Measurements from ENCODE around the gene LRIT2. TPM values are rescaled to one million over a fixed set of nuclear protein-coding genes. Genes with fewer than 3 reads are reported as not detected.

LRIT2 gene
- polyA plus RNA-seq, 3 donors: not detected

GRCh38 chr10:84230359-84230758, 5.0 kb upstream of the LRIT2 start:
- Mint-ChIP-seq H3K27ac (no peak overlapping the region), H3K36me3 (no peaks in the 10 kb centered on the region), H3K4me1 (no peaks in the 10 kb centered on the region), H3K4me3 (no peak overlapping the region), H3K27me3 (ENCODE audit: low read depth in 3 of 3) (peaks cover 2 to 7% (median 5%) of the 10 kb centered on the region in 3 donors), H3K9me3 (peaks cover 0 to 7% (median 0%) of the 10 kb centered on the region in 7 donors)
- no peak overlapping the region for H3K4me3 ChIP-seq (replicated peaks in 1 of 3; ENCODE audit: low read depth in 2 of 3, low read length in 3 of 3)
- no peaks in the 10 kb centered on the region for H4K20me1 ChIP-seq (ENCODE audit: insufficient read depth, low read length)
- 100% methylated on average over 1 of the region's 1 CpG for WGBS (ENCODE audit: insufficient coverage)
- no peak overlapping the region for H3K27ac ChIP-seq (ENCODE audit: low read depth in 1 of 2, low read length in 2 of 2)
- no peak overlapping the region for H2AFZ ChIP-seq (ENCODE audit: insufficient read depth, low read depth, low read length, poor library complexity, severe bottlenecking)
- H3K9ac ChIP-seq (ENCODE audit: insufficient read depth, low read length, poor library complexity, severe bottlenecking): no peak overlapping the region
- H3K79me2 ChIP-seq (ENCODE audit: insufficient read depth, low read length): no peaks in the 10 kb centered on the region
- intact Hi-C loops (cut with micrococcal nuclease): no loop called here
- no peak overlapping the region for H3K4me2 ChIP-seq (replicated peaks; ENCODE audit: extremely low read depth, low read length, poor library complexity, severe bottlenecking)
- H3K4me1 ChIP-seq (ENCODE audit: control insufficient read depth in 1 of 2, insufficient read depth in 2 of 2, low read length in 2 of 2): no peaks in the 10 kb centered on the region
- no peaks in the 10 kb centered on the region for H3K27me3 ChIP-seq (ENCODE audit: control insufficient read depth in 2 of 2, insufficient read depth in 2 of 2, low read length in 2 of 2)
- no peaks in the 10 kb centered on the region for H3K36me3 ChIP-seq (replicated peaks in 1 of 2; ENCODE audit: control insufficient read depth in 1 of 2, insufficient read depth in 2 of 2, low read length in 2 of 2)
- no peak for DNase-seq
- TF ChIP-seq CTCF (IDR thresholded peaks at IDR 0.05): no peak
- H3K9me3 ChIP-seq (replicated peaks in 1 of 2; ENCODE audit: control insufficient read depth in 1 of 2, insufficient read depth in 1 of 2, low read length in 2 of 2): no peaks in the 10 kb centered on the region

GRCh38 chr10:84227810-84228209, 2.5 kb upstream of the LRIT2 start:
- Histone ChIP-seq H3K27me3 (ENCODE audit: control insufficient read depth in 2 of 2, insufficient read depth in 2 of 2, low read length in 2 of 2) (no peaks in the 10 kb centered on the region), H3K36me3 (replicated peaks in 1 of 2; ENCODE audit: control insufficient read depth in 1 of 2, insufficient read depth in 2 of 2, low read length in 2 of 2) (no peaks in the 10 kb centered on the region), H3K27ac (ENCODE audit: low read depth in 1 of 2, low read length in 2 of 2) (no peak overlapping the region), H4K20me1 (ENCODE audit: insufficient read depth, low read length) (no peaks in the 10 kb centered on the region), H3K9me3 (replicated peaks in 1 of 2; ENCODE audit: control insufficient read depth in 1 of 2, insufficient read depth in 1 of 2, low read length in 2 of 2) (no peaks in the 10 kb centered on the region), H3K9ac (ENCODE audit: insufficient read depth, low read length, poor library complexity, severe bottlenecking) (no peak overlapping the region), H2AFZ (ENCODE audit: insufficient read depth, low read depth, low read length, poor library complexity, severe bottlenecking) (no peak overlapping the region), H3K79me2 (ENCODE audit: insufficient read depth, low read length) (no peaks in the 10 kb centered on the region), H3K4me3 (replicated peaks in 1 of 3; ENCODE audit: low read depth in 2 of 3, low read length in 3 of 3) (no peak overlapping the region), H3K4me2 (replicated peaks; ENCODE audit: extremely low read depth, low read length, poor library complexity, severe bottlenecking) (no peak overlapping the region), H3K4me1 (ENCODE audit: control insufficient read depth in 1 of 2, insufficient read depth in 2 of 2, low read length in 2 of 2) (no peaks in the 10 kb centered on the region)
- Mint-ChIP-seq H3K9me3 (peaks cover 0 to 7% (median 0%) of the 10 kb centered on the region in 7 donors), H3K4me1 (no peaks in the 10 kb centered on the region), H3K36me3 (no peaks in the 10 kb centered on the region), H3K27ac (no peak overlapping the region), H3K27me3 (ENCODE audit: low read depth in 3 of 3) (peaks cover 3 to 7% (median 6%) of the 10 kb centered on the region in 3 donors), H3K4me3 (no peak overlapping the region)
- intact Hi-C loops (cut with micrococcal nuclease): no loop called here
- 44% methylated on average over 2 of the region's 4 CpGs for WGBS (ENCODE audit: insufficient coverage)
- no peak for TF ChIP-seq CTCF (IDR thresholded peaks at IDR 0.05)
- no peak for DNase-seq

All from CD14-positive monocyte (primary cell).